Naive thymus-derived CD8-positive, alpha-beta T cell (primary cell): ENCODE data around the gene MCM5. TPM values are rescaled to one million over a fixed set of nuclear protein-coding genes. Genes with fewer than 3 reads are reported as not detected.
A peak's percentile ranks its signal among the peaks of the same experiment; 100 is the strongest.
"Not testable (repeated sequence)": the region's sequence is repeated elsewhere in the genome, so short reads cannot be mapped to it uniquely, and the experiment has no call there.

Experiments used
- ATAC-seq, 2 donors: fragments of 150-1000 bp; cut with Tn5 transposase in 1 of 2; sonication (Bioruptor Pico), chemical (Tn5 transposase) in 1 of 2; 1 replicate in 1 of 2; 2 replicates in 1 of 2; pipeline ENCODE4 v1.10.0; 2021; ENCODE audit warnings: mild to moderate bottlenecking in 2 of 2, moderate library complexity in 2 of 2
- POLR2A ChIA-PET: fragments of 350-600 bp; sonication (Branson Sonifier 250); formaldehyde crosslinking; loops from one replicate; lab custom pipeline; 2021; ENCODE audit warnings: antibody characterized with exemption; lab: Charles Lee
- DNase-seq, 10 donors: peaks; one replicate each; pipeline versions ENCODE4 v3.0.0 to v3.0.0-alpha.2; 2020 to 2022
- H3K27ac Mint-ChIP-seq, 10 donors: one replicate each; pipeline ENCODE4 v1.8.0; 2020 to 2022; ENCODE audit warnings: mild to moderate bottlenecking in 10 of 10, mixed read lengths in 10 of 10, moderate library complexity in 4 of 10, inconsistent platforms in 1 of 10
- H3K27me3 Mint-ChIP-seq, 5 donors: one replicate each; pipeline ENCODE4 v1.8.0; 2021 to 2022; ENCODE audit warnings: mixed read lengths in 5 of 5
- H3K36me3 Mint-ChIP-seq, 3 donors: one replicate each; pipeline ENCODE4 v1.8.0; 2020 to 2022; ENCODE audit warnings: mixed read lengths in 3 of 3, mild to moderate bottlenecking in 2 of 3, inconsistent platforms in 1 of 3
- H3K4me1 Mint-ChIP-seq, 4 donors: one replicate each; pipeline ENCODE4 v1.8.0; 2021 to 2022; ENCODE audit warnings: mixed read lengths in 4 of 4
- H3K4me3 Mint-ChIP-seq, 10 donors: one replicate each; pipeline ENCODE4 v1.8.0; 2020 to 2022; ENCODE audit warnings: mild to moderate bottlenecking in 10 of 10, mixed read lengths in 10 of 10, moderate library complexity in 6 of 10, inconsistent platforms in 1 of 10
- H3K9me3 Mint-ChIP-seq, 9 donors: one replicate each; pipeline ENCODE4 v1.8.0; 2020 to 2022; ENCODE audit warnings: mixed read lengths in 9 of 9, mild to moderate bottlenecking in 3 of 9, inconsistent platforms in 1 of 9, moderate library complexity in 1 of 9
- polyA plus RNA-seq, 3 donors: library from polyadenylated mRNA; unstranded; fragments of 300-500 nt; fragmentation: Illumina TruSeq; gene quantifications; one replicate each; pipeline ENCODE4 v1.2.3, GENCODE V29; 2021
- total RNA-seq, 8 experiments: library from RNA in 2 of 8; stranded (reverse) in 2 of 8; gene quantifications; one replicate each; pipeline ENCODE4 v1.2.3 and lab custom pipeline; 2021 to 2026

MCM5 gene
- total and polyA plus RNA-seq, 5 experiments from 2014 or later, result 22.3 to 68.1 (median 25.6) TPM

- Mint-ChIP-seq H3K4me1 (peaks cover 3 to 8% (median 6%) of the 10 kb centered on the region in 4 donors), H3K9me3 (no peaks in the 10 kb centered on the region), H3K27ac (peak overlapping the region in 1 of 10 donors; percentile 62), H3K36me3 (peaks cover 0 to 6% (median 4%) of the 10 kb centered on the region in 3 donors), H3K27me3 (peaks cover 0 to 5% (median 0%) of the 10 kb centered on the region in 5 donors), H3K4me3 (no peak overlapping the region)
- DNase-seq (no peak), ATAC-seq (no peak)
- POLR2A ChIA-PET, result no interaction called here
Measured at GRCh38 chr22:35450824-35451569, 51.1 kb downstream of the MCM5 start.

GRCh38 chr22:35451592-35451991 is 51.7 kb downstream of the MCM5 start:
- DNase-seq, result no peak
- no peak for ATAC-seq
- H3K4me1 Mint-ChIP-seq, result peaks cover 3 to 8% (median 6%) of the 10 kb centered on the region in 4 donors
- H3K4me3 Mint-ChIP-seq, result no peak overlapping the region
- H3K9me3 Mint-ChIP-seq, result no peaks in the 10 kb centered on the region
- no peak overlapping the region for H3K27ac Mint-ChIP-seq
- H3K27me3 Mint-ChIP-seq, result peaks cover 0 to 5% (median 0%) of the 10 kb centered on the region in 5 donors
- POLR2A ChIA-PET, result no interaction called here
- H3K36me3 Mint-ChIP-seq, result peaks cover 0 to 4% (median 4%) of the 10 kb centered on the region in 3 donors

GRCh38 chr22:35452351-35452781 is 52.4 kb downstream of the MCM5 start:
- Mint-ChIP-seq H3K4me1 (peaks cover 3 to 8% (median 6%) of the 10 kb centered on the region in 4 donors), H3K36me3 (peaks cover 0 to 4% (median 4%) of the 10 kb centered on the region in 3 donors), H3K4me3 (no peak overlapping the region), H3K27me3 (peaks cover 0 to 5% (median 0%) of the 10 kb centered on the region in 5 donors), H3K27ac (no peak overlapping the region), H3K9me3 (no peaks in the 10 kb centered on the region)
- POLR2A ChIA-PET, result no interaction called here
- ATAC-seq (no peak), DNase-seq (no peak)

GRCh38 chr22:35452810-35453743 is 53.1 kb downstream of the MCM5 start:
- no peaks in the 10 kb centered on the region for H3K9me3 Mint-ChIP-seq
- peaks cover under 1 to 8% (median 3%) of the 10 kb centered on the region in 4 donors for H3K4me1 Mint-ChIP-seq
- no peak overlapping the region for H3K4me3 Mint-ChIP-seq
- ATAC-seq (no peak), DNase-seq (no peak)
- H3K36me3 Mint-ChIP-seq, result peaks cover 0 to 4% (median 1%) of the 10 kb centered on the region in 3 donors
- POLR2A ChIA-PET, result no interaction called here
- peak overlapping the region in 4 of 10 donors; percentile 10 to 72 (median 36) for H3K27ac Mint-ChIP-seq
- H3K27me3 Mint-ChIP-seq, result peaks cover 0 to 5% (median 0%) of the 10 kb centered on the region in 5 donors

GRCh38 chr22:35454416-35455054 is 54.6 kb downstream of the MCM5 start:
- Mint-ChIP-seq H3K36me3 (peaks cover 0 to 4% (median 0%) of the 10 kb centered on the region in 3 donors), H3K27ac (no peak overlapping the region)
- ATAC-seq, result no peak

GRCh38 chr22:35455529-35455928 is 55.6 kb downstream of the MCM5 start:
- Mint-ChIP-seq H3K27me3 (peaks cover 0 to 5% (median 0%) of the 10 kb centered on the region in 5 donors), H3K4me3 (no peak overlapping the region), H3K9me3 (no peaks in the 10 kb centered on the region), H3K36me3 (no peaks in the 10 kb centered on the region), H3K27ac (no peak overlapping the region), H3K4me1 (peaks cover 0 to 6% (median 0%) of the 10 kb centered on the region in 4 donors)
- no peak for DNase-seq
- POLR2A ChIA-PET, result no interaction called here
- no peak for ATAC-seq

More at GRCh38 chr22:35454416-35455054, 54.6 kb downstream of the MCM5 start:
- Mint-ChIP-seq H3K4me3 (no peak overlapping the region), H3K4me1 (peaks cover 0 to 8% (median 0%) of the 10 kb centered on the region in 4 donors), H3K27me3 (peaks cover 0 to 5% (median 0%) of the 10 kb centered on the region in 5 donors), H3K9me3 (no peaks in the 10 kb centered on the region)
- POLR2A ChIA-PET, result no interaction called here
- DNase-seq, result no peak

GRCh38 chr22:35456757-35457156 is 56.8 kb downstream of the MCM5 start:
- no peak overlapping the region for H3K27ac Mint-ChIP-seq
- peaks cover 0 to 4% (median 0%) of the 10 kb centered on the region in 4 donors for H3K4me1 Mint-ChIP-seq
- peaks cover 0 to 5% (median 0%) of the 10 kb centered on the region in 5 donors for H3K27me3 Mint-ChIP-seq
- H3K9me3 Mint-ChIP-seq, result no peaks in the 10 kb centered on the region
- POLR2A ChIA-PET, result no interaction called here
- DNase-seq (no peak), ATAC-seq (no peak)
- no peaks in the 10 kb centered on the region for H3K36me3 Mint-ChIP-seq
- H3K4me3 Mint-ChIP-seq, result no peak overlapping the region

- H3K36me3 Mint-ChIP-seq, result no peaks in the 10 kb centered on the region
- ATAC-seq (no peak), DNase-seq (no peak)
- peaks cover 0 to 5% (median 0%) of the 10 kb centered on the region in 5 donors for H3K27me3 Mint-ChIP-seq
- peaks cover 0 to 4% (median 0%) of the 10 kb centered on the region in 4 donors for H3K4me1 Mint-ChIP-seq
- no peak overlapping the region for H3K27ac Mint-ChIP-seq
- POLR2A ChIA-PET, result no interaction called here
- H3K4me3 Mint-ChIP-seq, result no peak overlapping the region
- peaks cover 0 to under 1% (median 0%) of the 10 kb centered on the region in 9 donors for H3K9me3 Mint-ChIP-seq
Measured at GRCh38 chr22:35457729-35458546, 58.0 kb downstream of the MCM5 start.

- DNase-seq, result no peak
- Mint-ChIP-seq H3K27me3 (no peaks in the 10 kb centered on the region), H3K4me3 (no peak overlapping the region), H3K27ac (peak overlapping the region in 1 of 10 donors; percentile 66), H3K9me3 (peaks cover 0 to 9% (median 0%) of the 10 kb centered on the region in 9 donors), H3K4me1 (peaks cover 0 to 1% (median 0%) of the 10 kb centered on the region in 4 donors), H3K36me3 (peaks cover 2 to 4% (median 4%) of the 10 kb centered on the region in 3 donors)
- ATAC-seq, result no peak
- POLR2A ChIA-PET, result no interaction called here
Measured at GRCh38 chr22:35458547-35459422, 58.8 kb downstream of the MCM5 start.

- no peak overlapping the region for H3K4me3 Mint-ChIP-seq
- no peak overlapping the region for H3K27ac Mint-ChIP-seq
- no peak for DNase-seq
- no peaks in the 10 kb centered on the region for H3K27me3 Mint-ChIP-seq
- POLR2A ChIA-PET, result no interaction called here
- H3K36me3 Mint-ChIP-seq, result peaks cover 2 to 6% (median 4%) of the 10 kb centered on the region in 3 donors
- H3K9me3 Mint-ChIP-seq, result peaks cover 0 to 13% (median 0%) of the 10 kb centered on the region in 9 donors
- H3K4me1 Mint-ChIP-seq, result peaks cover 0 to 1% (median 0%) of the 10 kb centered on the region in 4 donors
- no peak for ATAC-seq
Measured at GRCh38 chr22:35459423-35459894, 59.5 kb downstream of the MCM5 start.

- POLR2A ChIA-PET, H3K27me3 Mint-ChIP-seq, H3K4me3 Mint-ChIP-seq, H3K36me3 Mint-ChIP-seq, H3K27ac Mint-ChIP-seq, DNase-seq, H3K4me1 Mint-ChIP-seq, ATAC-seq: not testable (repeated sequence)
- peaks cover 0 to 13% (median 0%) of the 10 kb centered on the region in 9 donors for H3K9me3 Mint-ChIP-seq
Measured at GRCh38 chr22:35459976-35460375, 60.0 kb downstream of the MCM5 start.
